Measurements from ENCODE around the gene MZF1.
A peak's percentile ranks its signal among the peaks of the same experiment; 100 is the strongest.

The MZF1 gene

GRCh38 chr19:58538257-58539168, 34.6 kb downstream of the MZF1 start:
- DNase-seq = peak; percentile 32 to 53

GRCh38 chr19:58536852-58537798, 36.0 kb downstream of the MZF1 start:
- no peak for DNase-seq

- DNase-seq = no peak
Observed at GRCh38 chr19:58535857-58536256, 37.3 kb downstream of the MZF1 start.

- DNase-seq = no peak
Observed at GRCh38 chr19:58531034-58531840, 41.9 kb downstream of the MZF1 start.

- DNase-seq = no peak
Observed at GRCh38 chr19:58529405-58529804, 43.7 kb downstream of the MZF1 start.

- DNase-seq = no peak
Observed at GRCh38 chr19:58522709-58523108, 50.4 kb downstream of the MZF1 start.

- no peak for DNase-seq
Observed at GRCh38 chr19:58521651-58522050, 51.5 kb downstream of the MZF1 start.

GRCh38 chr19:58520257-58520599, 52.9 kb downstream of the MZF1 start:
- no peak for DNase-seq

- peak; percentile 84 to 90 for DNase-seq
Observed at GRCh38 chr19:58519355-58520256, 53.5 kb downstream of the MZF1 start, which contains the start of gene ZBTB45. Gene ZBTB45 (minus strand): TSS chr19:58519810. CDS start chr19:58517673, 2,137 bp downstream.

GRCh38 chr19:58519087-58519354, 54.1 kb downstream of the MZF1 start:
- peak; percentile 29 to 41 for DNase-seq

- DNase-seq = no peak
Observed at GRCh38 chr19:58518256-58519086, 54.7 kb downstream of the MZF1 start.

- no peak for DNase-seq
Observed at GRCh38 chr19:58516964-58517833, 55.9 kb downstream of the MZF1 start.

GRCh38 chr19:58516246-58516836, 56.8 kb downstream of the MZF1 start:
- no peak for DNase-seq

GRCh38 chr19:58515259-58515658, 57.9 kb downstream of the MZF1 start:
- no peak for DNase-seq

GRCh38 chr19:58514564-58515022, 58.5 kb downstream of the MZF1 start:
- DNase-seq = no peak

GRCh38 chr19:58513694-58514563, 59.2 kb downstream of the MZF1 start:
- peak; percentile 91 to 97 for DNase-seq

GRCh38 chr19:58513213-58513693, 59.9 kb downstream of the MZF1 start:
- DNase-seq = no peak

Data from stimulated activated CD4-positive, alpha-beta T cell treated with anti-CD3 and anti-CD28 coated beads, Interleukin-4, amount 100 ng/mL, for 4 hours (primary cell).